ENCODE data around the gene PPP2R2B.
"Not testable (repeated sequence)": the region's sequence is repeated elsewhere in the genome, so short reads cannot be mapped to it uniquely, and the experiment has no call there.

PPP2R2B gene

GRCh38 chr5:146589028-146589345 is 289.6 kb downstream of the PPP2R2B start:
- no peak for FAIRE-seq

- FAIRE-seq, result no peak
Observed at GRCh38 chr5:146588331-146589027, 290.1 kb downstream of the PPP2R2B start.

- FAIRE-seq, result no peak
Observed at GRCh38 chr5:146586752-146587151, 291.8 kb downstream of the PPP2R2B start.

GRCh38 chr5:146584750-146585149 is 293.8 kb downstream of the PPP2R2B start:
- FAIRE-seq, result no peak

DNA sequence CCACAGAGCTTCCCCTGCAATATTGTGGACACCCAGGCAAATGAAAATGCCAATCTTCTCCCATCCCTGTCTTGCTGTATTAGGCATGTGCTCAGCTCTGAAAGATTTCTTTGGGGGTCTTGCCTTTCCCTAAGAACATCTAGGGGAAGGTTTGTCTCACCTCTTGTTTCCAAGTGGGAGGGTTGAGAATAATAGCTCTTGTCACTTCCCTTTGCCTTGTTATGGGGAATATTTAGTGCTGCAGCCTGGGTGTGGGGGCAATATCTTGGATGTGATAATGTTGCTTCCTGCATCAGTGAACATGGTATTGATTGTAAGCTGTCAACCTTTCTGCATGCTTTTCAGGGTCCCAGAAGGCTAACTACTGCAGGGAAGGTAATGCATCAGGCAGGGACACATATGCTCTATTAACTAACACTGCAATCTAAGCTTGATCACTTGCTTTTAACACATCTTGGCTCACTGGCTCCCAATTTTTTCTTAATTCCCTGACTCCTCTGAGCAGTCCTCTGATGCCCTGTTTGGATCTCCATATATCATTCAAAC is 296.4 kb downstream of the PPP2R2B start:
- no peak for FAIRE-seq

- no peak for FAIRE-seq
Observed at GRCh38 chr5:146580237-146580636, 298.3 kb downstream of the PPP2R2B start.

DNA sequence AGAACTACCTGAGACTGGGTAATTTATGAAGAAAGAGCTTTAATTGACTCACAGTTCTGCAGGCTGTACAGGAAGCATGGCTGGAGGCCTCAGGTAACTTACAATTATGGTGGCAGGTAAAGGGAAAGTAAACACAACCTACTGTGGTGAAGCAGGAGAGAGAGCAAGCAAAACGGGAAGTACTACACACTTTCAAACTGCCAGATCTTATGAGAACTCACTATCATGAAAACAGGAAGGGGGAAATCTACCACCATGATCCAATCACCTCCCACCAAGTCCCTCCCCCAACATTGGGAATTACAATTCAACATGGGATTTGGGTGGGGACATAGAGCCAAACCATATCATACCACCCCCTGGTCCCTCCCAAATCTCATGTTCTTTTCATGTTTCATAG is 303.8 kb downstream of the PPP2R2B start:
- no peak for FAIRE-seq

GRCh38 chr5:146568161-146568560 is 310.4 kb downstream of the PPP2R2B start:
- no peak for FAIRE-seq

DNA sequence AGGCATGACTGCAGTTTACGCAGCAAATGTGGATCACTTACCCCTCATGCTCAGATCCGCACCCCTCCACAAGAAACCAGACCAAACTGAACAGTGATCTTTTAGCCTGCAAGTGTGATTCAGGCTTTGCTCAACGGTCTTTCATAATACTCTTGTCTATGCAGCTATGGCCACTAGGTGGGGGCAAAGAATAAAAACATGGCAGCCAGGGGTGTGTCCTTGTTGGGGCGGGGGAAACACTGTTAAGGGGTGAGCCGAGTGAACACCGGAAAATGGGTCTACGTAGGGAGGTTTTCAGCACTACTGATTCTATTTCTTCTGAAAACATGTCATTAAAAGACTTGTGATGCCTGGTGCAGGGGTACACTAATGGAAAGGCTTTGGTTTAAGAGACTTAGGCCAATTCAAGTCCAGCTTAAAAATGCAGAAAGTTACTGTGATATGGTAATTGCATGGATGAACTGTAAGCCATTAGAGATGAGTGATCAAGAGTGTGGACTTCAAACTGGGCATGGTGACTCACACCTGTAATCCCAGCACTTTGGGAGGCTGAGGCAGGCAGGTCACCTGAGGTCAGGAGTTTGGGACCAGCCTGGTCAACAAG is 312.7 kb downstream of the PPP2R2B start:
- no peak for FAIRE-seq

DNA sequence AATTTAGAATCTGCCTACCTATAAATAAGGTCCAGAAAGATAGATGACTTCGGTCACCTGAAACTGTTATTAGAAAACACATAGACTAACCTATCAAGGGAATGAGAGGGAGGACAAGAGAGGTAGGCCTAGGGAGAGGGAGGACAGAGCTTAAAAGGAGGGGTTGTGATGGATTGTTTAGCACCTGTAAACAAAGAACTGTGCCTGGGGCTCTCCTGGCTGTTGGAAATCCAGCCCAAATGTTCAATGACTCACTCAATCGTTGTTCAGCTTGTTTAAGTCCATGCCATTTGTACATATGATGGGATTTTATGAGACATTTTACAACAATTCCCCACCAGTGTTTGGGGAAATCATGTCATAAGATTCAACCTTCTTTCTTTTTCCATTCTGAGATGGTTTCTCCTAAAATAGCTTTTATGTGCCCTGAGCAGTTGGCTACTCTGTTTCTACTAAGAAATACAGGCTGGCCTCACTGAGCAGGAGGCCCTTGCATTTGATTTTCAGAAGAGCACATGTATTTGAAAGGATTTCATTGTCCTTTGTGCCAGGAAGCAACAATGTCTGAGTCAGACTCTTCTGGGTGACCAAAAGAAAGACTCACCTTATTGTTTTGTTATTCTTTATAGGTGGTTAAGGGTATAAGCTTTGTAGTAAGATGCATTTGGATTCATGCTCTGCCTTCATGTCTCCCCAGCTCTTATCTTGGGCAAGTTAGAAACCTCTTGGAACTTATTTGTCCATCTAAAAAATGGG is 314.4 kb downstream of the PPP2R2B start:
- FAIRE-seq, result no peak

DNA sequence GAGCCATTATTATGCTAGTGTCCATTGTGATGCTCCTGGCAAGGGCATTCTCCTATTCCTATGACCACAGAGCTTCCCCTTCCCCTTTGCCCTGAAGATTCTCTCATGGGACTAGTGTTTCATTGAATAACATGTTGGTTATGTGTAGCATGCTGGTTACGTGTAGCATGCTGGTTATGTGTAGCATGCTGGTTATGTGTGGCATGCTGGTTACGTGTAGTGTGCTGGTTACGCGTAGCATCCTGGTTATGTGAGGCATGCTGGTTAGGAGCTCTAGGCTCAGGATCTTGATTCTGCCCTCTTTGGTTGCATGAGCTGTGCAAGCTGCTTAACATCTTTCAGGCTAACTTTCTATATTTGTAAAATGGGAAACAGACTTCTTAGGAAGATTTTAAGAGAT is 316.1 kb downstream of the PPP2R2B start:
- FAIRE-seq, result no peak

DNA sequence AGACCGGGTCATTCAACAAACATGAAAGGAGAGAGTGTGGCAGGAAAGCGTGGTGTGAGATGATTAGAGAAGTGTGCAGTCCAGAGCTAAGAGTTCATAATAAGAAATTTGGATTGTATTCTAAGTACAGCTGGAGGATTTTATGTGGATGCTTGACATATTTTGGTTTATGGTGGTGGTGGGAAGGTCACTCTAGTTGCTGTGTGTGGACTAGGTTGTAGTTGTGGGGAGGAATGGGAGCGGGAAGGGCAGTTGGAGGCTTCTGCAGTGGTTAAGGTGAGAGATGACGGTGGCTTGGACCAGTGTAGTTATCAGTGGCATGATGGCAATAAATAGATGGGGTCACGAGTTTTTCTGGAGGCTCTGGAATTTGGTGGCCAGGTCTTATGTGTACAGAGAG is 316.8 kb downstream of the PPP2R2B start:
- FAIRE-seq, result no peak

DNA sequence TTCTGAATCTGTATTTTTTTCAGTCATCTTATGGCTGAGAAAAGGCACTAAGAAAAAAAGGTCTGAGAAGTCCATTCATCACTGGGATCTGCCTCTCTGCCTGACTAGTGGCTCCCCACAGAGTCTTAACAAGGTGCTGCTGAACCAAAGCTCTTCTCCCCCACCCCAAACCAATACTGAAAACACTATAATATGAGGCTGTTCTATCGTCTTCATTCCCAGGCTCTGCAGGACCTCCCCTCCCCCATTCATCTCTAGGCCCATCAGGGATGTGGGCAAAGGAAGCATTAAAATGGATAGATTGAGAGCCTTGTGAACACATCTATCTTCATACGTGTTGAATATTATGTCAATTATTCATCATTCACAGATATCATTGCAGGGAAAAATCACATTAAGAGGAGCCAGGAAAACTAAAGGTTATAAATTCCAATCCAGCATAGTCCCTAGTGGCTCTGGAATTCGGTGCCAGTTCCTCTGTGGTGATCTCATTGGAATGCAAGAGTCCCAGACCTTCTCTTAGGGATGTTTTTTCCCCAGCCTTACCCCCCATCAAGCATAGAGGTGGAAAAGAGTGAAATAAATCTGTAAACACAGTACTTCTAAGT is 318.2 kb downstream of the PPP2R2B start:
- FAIRE-seq, result no peak

- FAIRE-seq, result not testable (repeated sequence)
Observed at GRCh38 chr5:146556884-146557283, 321.7 kb downstream of the PPP2R2B start.

GRCh38 chr5:146553446-146553845 is 325.1 kb downstream of the PPP2R2B start:
- FAIRE-seq, result no peak

GRCh38 chr5:146549615-146550014 is 328.9 kb downstream of the PPP2R2B start:
- FAIRE-seq, result no peak

GRCh38 chr5:146548781-146549449 is 329.6 kb downstream of the PPP2R2B start:
- FAIRE-seq, result no peak

DNA sequence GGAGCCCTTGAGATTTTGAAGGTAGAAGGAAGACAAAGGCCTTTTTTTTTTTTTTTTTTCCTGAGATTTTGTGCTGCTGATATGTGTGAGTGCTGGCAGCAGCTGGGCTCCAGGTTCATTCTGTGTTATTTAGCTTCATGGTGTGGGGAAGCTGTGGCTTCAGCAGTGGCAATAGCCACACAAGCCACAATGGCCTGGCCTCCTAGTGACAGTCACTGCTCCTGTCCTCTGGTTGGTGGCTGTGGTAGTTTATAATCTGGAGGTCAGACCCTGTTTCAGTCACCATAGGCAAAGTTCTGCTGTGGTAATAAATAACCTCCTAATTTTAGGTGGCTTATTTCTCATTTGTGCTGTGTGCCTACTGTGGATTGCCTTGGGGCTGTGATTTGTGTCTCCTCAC is 334.3 kb downstream of the PPP2R2B start:
- FAIRE-seq, result no peak

DNA sequence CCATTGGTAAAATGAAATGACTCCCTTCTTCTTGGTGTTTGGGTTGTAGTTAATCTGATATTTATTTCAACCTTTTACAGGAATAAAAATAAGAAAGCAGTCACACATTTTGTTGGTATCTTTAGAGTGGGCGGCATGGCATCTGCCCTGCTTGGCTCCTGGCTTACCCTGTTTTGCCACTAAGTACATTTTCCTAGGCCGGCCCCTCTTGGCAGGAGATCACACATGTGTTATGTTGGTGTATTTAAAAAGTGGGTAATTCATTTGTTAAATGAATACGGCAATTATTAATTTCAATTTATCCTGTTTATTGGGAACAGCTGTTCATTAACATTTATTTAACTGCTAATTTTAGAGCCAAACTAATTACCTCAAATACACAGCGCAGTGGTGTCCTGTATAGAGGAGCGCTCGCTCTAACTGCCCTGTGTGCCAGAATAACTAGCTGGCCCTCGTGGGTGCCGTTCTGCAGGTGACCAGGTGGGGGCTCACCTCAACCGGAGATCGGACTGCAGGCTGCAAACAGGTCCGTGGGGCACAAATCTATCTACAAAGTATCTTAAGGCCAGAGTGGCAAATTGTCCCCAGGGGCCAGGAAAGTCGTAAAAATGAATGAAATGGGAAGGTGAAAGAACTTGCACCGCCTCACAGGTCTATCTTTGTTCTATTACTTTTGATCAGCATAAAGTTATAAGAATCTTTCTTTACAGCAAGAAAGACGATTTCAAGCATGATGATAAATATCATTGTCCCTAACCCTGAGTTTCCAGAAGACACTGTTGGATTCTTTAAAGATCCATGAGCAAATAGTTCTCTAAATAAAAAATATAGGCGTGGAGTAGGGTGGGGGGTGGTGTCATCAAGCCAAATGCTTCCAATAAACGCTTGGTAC is 336.4 kb downstream of the PPP2R2B start:
- no peak for FAIRE-seq

GRCh38 chr5:146540414-146540813 is 338.1 kb downstream of the PPP2R2B start:
- no peak for FAIRE-seq

- FAIRE-seq, result no peak
Observed at GRCh38 chr5:146539973-146540372, 338.6 kb downstream of the PPP2R2B start.

DNA sequence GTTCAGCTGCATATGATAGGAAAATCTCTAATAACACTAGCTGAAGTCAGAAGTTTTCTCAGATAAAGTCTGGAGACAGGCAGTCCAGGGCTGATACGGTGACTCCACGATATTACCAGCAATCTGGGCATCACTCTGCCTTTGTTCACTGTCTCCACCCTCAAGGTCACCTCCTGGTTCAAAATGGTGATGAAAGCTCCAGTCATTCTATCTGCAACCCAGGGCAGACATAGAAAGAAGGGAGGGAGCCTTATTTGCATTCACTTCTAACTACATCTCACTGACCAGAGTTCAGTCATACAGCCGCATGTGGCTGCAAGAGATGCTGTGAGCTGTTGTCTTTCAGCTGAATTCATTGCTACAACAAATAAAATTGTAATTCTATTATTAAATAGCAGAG is 340.1 kb downstream of the PPP2R2B start:
- FAIRE-seq, result no peak

Measured in endometrium (tissue), 2 donors.